ENCODE results near the gene TREH.
A peak's percentile ranks its signal among the peaks of the same experiment; 100 is the strongest.

GRCh38 chr11:118689852-118690552 lies 10.6 kb upstream of the TREH start:
- peak; percentile 69 to 89 (median 86) for TF ChIP-seq CTCF (IDR thresholded peaks at IDR 0.05)
- peak; percentile 80 for TF ChIP-seq POLR2AphosphoS5 (IDR thresholded peaks at IDR 0.05)

Data from prostate gland (tissue), 2 donors.